ENCODE results near the gene CCDC12. TPM values are rescaled to one million over a fixed set of nuclear protein-coding genes. Genes with fewer than 3 reads are reported as not detected.

The CCDC12 gene
- total RNA-seq: 55.3 and 66.2 TPM in 2 replicates

DNA sequence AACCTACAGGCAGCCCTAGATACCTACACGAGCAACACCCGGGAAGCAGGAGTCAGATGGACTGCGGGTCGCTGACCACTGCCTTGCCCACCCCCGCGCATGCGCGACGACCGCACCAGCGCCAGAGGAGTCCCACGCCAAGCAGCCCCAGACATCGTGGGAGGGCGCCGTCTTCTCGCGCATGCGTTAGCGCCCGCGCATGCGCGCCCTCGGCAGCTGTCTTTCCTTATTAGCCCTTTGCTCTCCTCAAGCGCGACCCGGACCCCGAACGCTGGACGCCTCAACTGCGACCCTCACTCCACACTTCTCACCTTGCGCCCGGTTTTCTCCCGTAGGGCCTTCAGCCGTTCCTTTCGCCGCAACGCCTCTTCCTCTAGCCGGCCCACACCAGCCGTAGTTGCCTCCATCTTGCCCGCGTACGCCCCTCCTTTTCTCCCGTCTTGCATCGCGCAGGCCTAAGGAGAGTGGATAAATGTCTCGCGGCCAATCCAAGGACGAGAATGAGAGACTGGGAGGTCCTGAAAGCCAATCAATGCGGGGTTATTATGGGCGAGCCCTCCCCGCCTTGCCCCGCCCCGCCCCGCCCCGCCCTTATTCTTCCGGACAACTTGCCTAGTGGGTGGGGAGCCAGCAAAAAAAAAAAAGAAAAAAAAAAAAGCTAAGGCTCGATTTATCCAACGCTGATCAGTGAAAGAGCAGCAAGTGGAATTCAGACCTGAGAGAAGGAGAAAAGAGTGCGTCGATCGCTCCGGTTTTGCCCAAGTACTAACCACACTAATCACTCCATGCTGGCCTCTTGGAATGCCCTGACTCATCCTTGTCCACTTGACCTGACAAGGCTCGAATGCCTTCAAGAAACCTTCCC lies at the start of gene CCDC12:
TSS of gene CCDC12 (minus strand) at position 420 of the 865 bp plus-strand sequence. CDS start at position 407, 13 bp downstream.
- peak within 1 kb of the TSS; percentile 98 for H3K4me3 Mint-ChIP-seq
- peaks cover 2% of the 10 kb centered on the region for H3K27me3 Mint-ChIP-seq
- intact Hi-C loops (cut with micrococcal nuclease): loop anchor here (1.0 to 5.0 kb wide), 3 partner anchors 17 to 186 kb away; partner anchors contain the start of gene SETD2
- no peaks in the 10 kb centered on the region for H3K9me3 Mint-ChIP-seq
- DNase-seq: peak; percentile 98
- H3K36me3 Mint-ChIP-seq (ENCODE audit: low read depth): peaks cover 33% of the 10 kb centered on the region
- peak within 1 kb of the TSS; percentile 99 for H3K27ac Mint-ChIP-seq
- H3K4me1 Mint-ChIP-seq: peaks cover 55% of the 10 kb centered on the region

DNA sequence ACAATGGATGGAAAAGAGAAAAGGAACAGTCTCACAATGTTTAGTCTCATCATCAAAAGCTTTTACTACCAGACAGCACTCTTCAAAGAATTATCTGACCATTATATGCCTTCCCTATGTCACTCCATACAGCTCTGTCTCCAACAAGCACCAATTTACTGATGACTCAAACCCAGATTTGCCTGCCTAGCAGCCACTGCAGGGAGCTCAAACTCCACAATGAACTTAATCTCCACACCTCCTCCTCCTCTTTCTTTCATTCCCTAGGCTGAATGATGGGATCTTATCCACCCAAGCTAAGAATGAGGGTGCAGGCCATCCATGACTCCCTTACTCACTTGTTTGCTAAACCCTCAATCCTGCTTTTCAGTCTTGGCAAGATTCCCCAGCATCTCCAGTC lies 48.4 kb upstream of the CCDC12 start:
- no peak for DNase-seq
- intact Hi-C loops (cut with micrococcal nuclease): no loop called here
- no peak overlapping the region for H3K27ac Mint-ChIP-seq
- peaks cover 13% of the 10 kb centered on the region for H3K4me1 Mint-ChIP-seq
- H3K4me3 Mint-ChIP-seq: no peak overlapping the region
- no peaks in the 10 kb centered on the region for H3K9me3 Mint-ChIP-seq
- no peaks in the 10 kb centered on the region for H3K27me3 Mint-ChIP-seq
- H3K36me3 Mint-ChIP-seq (ENCODE audit: low read depth): peaks cover 15% of the 10 kb centered on the region

GRCh38 chr3:47022641-47023071 lies 46.1 kb upstream of the CCDC12 start:
- Mint-ChIP-seq H3K36me3 (ENCODE audit: low read depth) (peaks cover 17% of the 10 kb centered on the region), H3K4me1 (peaks cover 30% of the 10 kb centered on the region), H3K9me3 (no peaks in the 10 kb centered on the region), H3K4me3 (no peak overlapping the region), H3K27me3 (no peaks in the 10 kb centered on the region), H3K27ac (no peak overlapping the region)
- no peak for DNase-seq
- intact Hi-C loops (cut with micrococcal nuclease): no loop called here

- H3K36me3 Mint-ChIP-seq (ENCODE audit: low read depth): peaks cover 20% of the 10 kb centered on the region
- peak overlapping the region; percentile 76 for H3K27ac Mint-ChIP-seq
- H3K27me3 Mint-ChIP-seq: no peaks in the 10 kb centered on the region
- DNase-seq: no peak
- peaks cover 42% of the 10 kb centered on the region for H3K4me1 Mint-ChIP-seq
- no peak overlapping the region for H3K4me3 Mint-ChIP-seq
- no peaks in the 10 kb centered on the region for H3K9me3 Mint-ChIP-seq
- intact Hi-C loops (cut with micrococcal nuclease): no loop called here
Observed at GRCh38 chr3:47020311-47020710, 43.8 kb upstream of the CCDC12 start.

GRCh38 chr3:47019201-47019600 lies 42.7 kb upstream of the CCDC12 start:
- Mint-ChIP-seq H3K36me3 (ENCODE audit: low read depth) (peaks cover 25% of the 10 kb centered on the region), H3K9me3 (no peaks in the 10 kb centered on the region), H3K4me3 (peak overlapping the region; percentile 20), H3K4me1 (peaks cover 39% of the 10 kb centered on the region), H3K27ac (peak overlapping the region; percentile 34), H3K27me3 (no peaks in the 10 kb centered on the region)
- intact Hi-C loops (cut with micrococcal nuclease): loop anchor here (1.0 to 5.0 kb wide), 6 partner anchors 38 to 303 kb away; partner anchors contain the start of genes CCDC12, NBEAL2 and SETD2
- peak; percentile 79 for DNase-seq

- intact Hi-C loops (cut with micrococcal nuclease): loop anchor here (2.0 to 5.0 kb wide), 5 partner anchors 41 to 304 kb away; partner anchors contain the start of genes CCDC12, NBEAL2 and SETD2
- no peaks in the 10 kb centered on the region for H3K27me3 Mint-ChIP-seq
- H3K4me1 Mint-ChIP-seq: peaks cover 39% of the 10 kb centered on the region
- DNase-seq: no peak
- no peaks in the 10 kb centered on the region for H3K9me3 Mint-ChIP-seq
- H3K27ac Mint-ChIP-seq: no peak overlapping the region
- H3K4me3 Mint-ChIP-seq: no peak overlapping the region
- peaks cover 26% of the 10 kb centered on the region for H3K36me3 Mint-ChIP-seq (ENCODE audit: low read depth)
Observed at GRCh38 chr3:47018269-47018611, 41.7 kb upstream of the CCDC12 start.

DNA sequence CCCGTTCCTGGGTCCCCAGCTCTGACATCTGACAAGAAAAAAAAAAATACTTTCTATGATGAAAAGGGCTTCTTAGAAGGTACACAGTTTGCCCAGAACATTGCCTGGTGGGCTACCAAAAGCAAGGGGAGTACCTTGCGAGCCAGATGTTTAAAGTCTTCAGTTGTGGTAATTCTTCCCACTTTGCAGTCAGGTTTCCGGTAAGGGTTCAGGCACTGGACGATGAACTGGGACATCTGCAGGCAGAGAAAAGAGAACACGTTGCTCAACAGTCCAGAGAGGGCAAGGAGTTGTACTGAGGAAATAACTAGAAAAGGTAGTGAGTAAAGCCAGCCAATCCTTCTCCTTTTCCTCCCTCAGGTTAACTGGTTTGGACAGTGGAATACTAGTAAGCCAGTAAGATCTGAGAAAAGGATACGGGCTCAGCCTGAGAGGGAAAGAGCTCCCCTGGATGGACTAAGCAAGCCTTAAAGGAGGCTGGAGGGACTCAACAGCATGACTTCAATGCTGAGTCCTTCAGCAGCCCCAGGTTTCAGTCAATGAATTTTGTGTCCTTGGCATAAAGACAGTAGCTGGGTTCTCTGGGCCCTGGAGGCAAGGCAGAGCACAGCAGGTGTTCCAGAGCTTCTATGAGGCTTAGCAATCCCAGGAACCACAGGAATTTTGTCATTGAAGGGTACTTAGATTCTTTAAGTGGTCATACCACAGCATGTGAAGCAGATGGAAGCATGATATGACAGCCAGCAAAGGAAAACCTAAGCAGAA lies 41.1 kb upstream of the CCDC12 start:
- peaks cover 26% of the 10 kb centered on the region for H3K36me3 Mint-ChIP-seq (ENCODE audit: low read depth)
- intact Hi-C loops (cut with micrococcal nuclease): loop anchor here (2.0 to 5.0 kb wide), 5 partner anchors 40 to 305 kb away; partner anchors contain the start of genes CCDC12, NBEAL2 and SETD2
- peak overlapping the region; percentile 86 for H3K27ac Mint-ChIP-seq
- no peaks in the 10 kb centered on the region for H3K27me3 Mint-ChIP-seq
- H3K9me3 Mint-ChIP-seq: no peaks in the 10 kb centered on the region
- peak overlapping the region; percentile 50 for H3K4me3 Mint-ChIP-seq
- H3K4me1 Mint-ChIP-seq: peaks cover 39% of the 10 kb centered on the region
- DNase-seq: no peak

DNA sequence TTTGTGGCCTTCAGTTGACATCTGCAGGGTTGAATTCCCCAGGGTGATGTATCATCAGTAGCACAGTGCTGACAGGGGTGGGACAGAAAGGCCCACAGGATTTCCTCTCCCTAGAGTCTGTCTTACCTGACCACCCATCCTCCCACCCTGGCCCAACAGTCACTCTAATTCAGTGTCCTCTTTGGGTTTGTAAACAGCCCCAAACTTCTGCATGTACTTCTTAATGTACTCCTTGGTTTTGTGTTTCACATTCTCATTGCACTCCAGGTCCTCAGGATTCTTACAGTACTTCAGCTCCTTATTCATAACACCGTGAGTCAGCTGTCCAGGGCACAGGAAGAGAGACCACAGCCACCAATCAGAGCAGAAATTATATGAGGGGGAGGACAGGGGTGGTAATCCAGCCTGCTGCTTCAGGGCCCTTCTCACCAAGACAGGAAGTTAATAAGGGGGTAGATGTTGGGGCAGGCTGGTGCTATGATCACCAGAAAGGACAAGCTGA lies 40.4 kb upstream of the CCDC12 start:
- DNase-seq: peak; percentile 79
- H3K27ac Mint-ChIP-seq: peak overlapping the region; percentile 86
- no peaks in the 10 kb centered on the region for H3K9me3 Mint-ChIP-seq
- intact Hi-C loops (cut with micrococcal nuclease): loop anchor here (5.0 kb wide), 4 partner anchors 40 to 305 kb away; partner anchors contain the start of genes CCDC12 and NBEAL2
- H3K27me3 Mint-ChIP-seq: no peaks in the 10 kb centered on the region
- peaks cover 39% of the 10 kb centered on the region for H3K4me1 Mint-ChIP-seq
- peaks cover 26% of the 10 kb centered on the region for H3K36me3 Mint-ChIP-seq (ENCODE audit: low read depth)
- peak overlapping the region; percentile 50 for H3K4me3 Mint-ChIP-seq

DNA sequence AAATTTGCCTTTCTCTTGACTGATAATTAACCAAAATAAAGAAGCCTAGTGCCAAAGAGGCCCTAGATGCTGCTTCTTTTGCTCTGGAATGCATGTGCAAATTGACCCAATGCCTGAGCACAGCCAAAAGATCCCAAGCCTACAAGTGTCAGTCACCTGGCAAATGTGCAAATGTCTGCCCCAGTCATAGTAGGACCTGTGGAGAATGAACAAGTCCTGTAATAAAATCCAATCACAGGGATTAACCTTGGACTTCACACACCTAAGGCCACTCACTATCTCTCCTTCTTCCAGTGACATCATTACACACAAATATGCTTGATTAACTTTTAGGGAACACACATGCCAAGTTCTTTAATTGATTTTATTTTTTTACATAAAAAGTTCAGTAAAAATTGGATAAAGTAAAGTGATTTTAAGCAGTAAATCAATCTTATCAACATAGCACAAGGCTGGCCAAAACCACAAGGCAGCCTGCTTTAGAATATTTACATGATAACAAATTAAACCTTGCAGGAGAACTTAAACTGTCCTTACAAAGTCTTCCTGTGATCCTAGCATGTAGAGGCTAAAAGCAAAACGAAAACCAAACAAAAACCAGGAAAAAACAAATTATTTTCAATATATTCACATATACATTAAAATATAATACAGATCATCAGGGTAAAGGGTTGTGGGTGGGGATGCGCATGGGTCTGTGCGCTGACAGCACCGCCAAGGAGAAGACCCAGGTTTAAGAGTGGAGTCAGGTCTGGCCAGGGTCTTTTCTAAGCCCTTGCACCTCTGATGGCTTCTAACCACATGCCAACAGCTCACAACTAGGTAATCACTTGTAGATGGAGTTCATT lies 39.8 kb upstream of the CCDC12 start:
- H3K27ac Mint-ChIP-seq: peak overlapping the region; percentile 86
- intact Hi-C loops (cut with micrococcal nuclease): loop anchor here (5.0 kb wide), 4 partner anchors 39 to 306 kb away; partner anchors contain the start of genes CCDC12 and NBEAL2
- H3K4me1 Mint-ChIP-seq: peaks cover 42% of the 10 kb centered on the region
- H3K36me3 Mint-ChIP-seq (ENCODE audit: low read depth): peaks cover 26% of the 10 kb centered on the region
- H3K9me3 Mint-ChIP-seq: no peaks in the 10 kb centered on the region
- DNase-seq: no peak
- H3K4me3 Mint-ChIP-seq: no peak overlapping the region
- H3K27me3 Mint-ChIP-seq: no peaks in the 10 kb centered on the region

DNA sequence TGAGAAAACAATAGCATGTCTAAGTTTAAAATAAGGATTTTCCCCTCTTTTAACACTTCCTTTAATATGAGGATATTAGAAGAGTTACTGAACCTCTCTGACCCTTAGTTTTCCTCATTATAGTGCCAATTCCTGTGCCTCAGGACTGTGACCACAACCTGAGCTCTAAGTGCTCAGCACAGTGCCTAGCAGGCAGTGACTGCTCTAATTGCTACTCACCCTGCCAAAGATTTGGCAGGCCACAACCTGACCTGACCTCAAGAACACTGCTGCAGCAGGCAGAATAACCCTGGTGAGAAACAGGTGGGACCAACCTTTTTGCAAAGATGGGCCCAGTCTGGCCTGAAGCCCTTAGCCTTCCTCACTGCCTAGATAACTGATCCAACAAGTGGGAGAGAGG lies 38.6 kb upstream of the CCDC12 start:
- Mint-ChIP-seq H3K9me3 (no peaks in the 10 kb centered on the region), H3K36me3 (ENCODE audit: low read depth) (peaks cover 29% of the 10 kb centered on the region), H3K27me3 (no peaks in the 10 kb centered on the region), H3K27ac (peak overlapping the region; percentile 47), H3K4me1 (peaks cover 43% of the 10 kb centered on the region), H3K4me3 (no peak overlapping the region)
- DNase-seq: no peak
- intact Hi-C loops (cut with micrococcal nuclease): loop anchor here (5.0 kb wide), 4 partner anchors 38 to 307 kb away; partner anchors contain the start of genes CCDC12 and NBEAL2

GRCh38 chr3:47014036-47014435 lies 37.5 kb upstream of the CCDC12 start:
- DNase-seq: no peak
- Mint-ChIP-seq H3K27ac (no peak overlapping the region), H3K36me3 (ENCODE audit: low read depth) (peaks cover 28% of the 10 kb centered on the region), H3K4me3 (no peak overlapping the region), H3K27me3 (no peaks in the 10 kb centered on the region), H3K9me3 (no peaks in the 10 kb centered on the region), H3K4me1 (peaks cover 36% of the 10 kb centered on the region)
- intact Hi-C loops (cut with micrococcal nuclease): no loop called here

DNA sequence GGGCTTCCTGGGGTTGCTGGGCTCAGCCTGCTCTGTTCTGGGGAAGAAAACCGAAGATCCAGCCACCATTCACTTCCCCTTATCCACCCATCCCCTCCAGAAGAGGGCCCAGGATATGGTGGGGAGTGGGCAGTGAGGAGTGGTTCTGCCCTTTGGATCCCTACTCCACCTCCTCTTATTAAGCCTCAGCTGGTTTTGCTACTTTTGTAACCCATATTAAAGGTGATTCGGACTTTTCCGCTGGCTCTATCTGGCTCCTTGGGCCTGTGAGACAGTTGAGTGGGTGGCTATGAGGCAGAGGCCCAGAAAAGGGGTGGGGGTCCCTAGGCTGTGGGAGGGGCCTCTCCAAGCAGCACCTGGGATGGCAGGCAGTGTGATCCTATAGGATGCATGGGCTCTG lies 36.7 kb upstream of the CCDC12 start:
- H3K4me3 Mint-ChIP-seq: no peak overlapping the region
- H3K27me3 Mint-ChIP-seq: no peaks in the 10 kb centered on the region
- no peak for DNase-seq
- intact Hi-C loops (cut with micrococcal nuclease): no loop called here
- H3K4me1 Mint-ChIP-seq: peaks cover 32% of the 10 kb centered on the region
- H3K9me3 Mint-ChIP-seq: no peaks in the 10 kb centered on the region
- peaks cover 27% of the 10 kb centered on the region for H3K36me3 Mint-ChIP-seq (ENCODE audit: low read depth)
- H3K27ac Mint-ChIP-seq: no peak overlapping the region
